ENCODE results near the gene SMYD3.

- no peak for TF ChIP-seq CTCF (conservative IDR thresholded peaks at IDR 0.05)
- no peak for TF ChIP-seq ZFX (IDR thresholded peaks at IDR 0.05)
Observed at GRCh38 chr1:245765230-245766000, 741.7 kb downstream of the SMYD3 start.

All from C4-2B (cell line).